ENCODE data around the gene RPL36AL.
A peak's percentile ranks its signal among the peaks of the same experiment; 100 is the strongest.
"Not testable (repeated sequence)": the region's sequence is repeated elsewhere in the genome, so short reads cannot be mapped to it uniquely, and the experiment has no call there.

Gene RPL36AL

DNA sequence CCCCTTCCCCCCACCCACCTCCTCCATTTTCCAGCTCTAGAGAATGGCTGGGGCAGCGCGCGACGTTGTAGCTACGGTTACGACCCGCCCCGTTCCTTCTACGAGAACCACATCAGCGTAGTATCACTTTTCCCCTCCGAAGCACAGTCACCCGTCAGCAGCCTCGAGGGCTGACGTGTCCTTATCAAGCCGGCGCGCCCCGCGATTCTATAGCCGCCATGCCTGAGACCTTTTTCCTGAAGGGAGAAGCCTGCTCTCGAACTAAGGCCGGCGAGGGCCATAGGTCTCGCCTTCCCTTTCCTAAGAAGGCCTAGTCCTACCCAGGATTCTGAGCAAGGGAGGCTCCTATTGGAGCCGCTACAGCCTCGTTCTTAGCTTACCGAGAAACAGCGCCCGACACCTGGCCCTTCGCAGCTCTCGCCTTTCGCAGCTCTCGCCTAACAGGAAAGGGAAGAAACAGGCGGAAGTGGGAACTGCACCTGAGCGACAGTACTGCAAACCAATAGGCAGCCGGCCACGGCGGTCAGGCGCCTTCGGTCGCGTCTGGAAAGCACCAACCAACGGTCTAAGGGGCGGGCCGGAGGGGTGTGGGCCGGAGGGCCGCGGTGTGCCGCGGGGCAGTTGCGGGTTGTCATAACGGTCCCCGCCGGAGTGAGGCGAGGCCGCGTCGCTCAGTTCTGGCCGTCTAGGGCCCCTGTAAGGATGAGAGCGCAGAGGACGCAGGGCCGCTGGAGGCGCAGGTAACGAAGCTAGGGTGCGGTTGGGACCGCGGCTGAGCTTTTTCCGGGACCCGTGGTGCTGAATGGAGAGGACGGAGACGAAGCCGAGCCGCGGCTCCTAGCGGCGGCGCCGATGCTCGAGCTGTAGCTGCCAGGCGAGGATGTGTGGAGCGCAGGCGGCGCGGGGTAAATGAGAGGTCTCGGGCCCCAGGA lies at the start of gene RPL36AL, which contains the start of gene MGAT2:
Gene RPL36AL, minus strand, starts transcription at position 445 of the 932 bp plus-strand sequence. CDS start 1,522 bp downstream, outside the sequence.
Gene MGAT2, plus strand, starts transcription at position 618 of the 932 bp plus-strand sequence. CDS start 470 bp downstream, outside the sequence.
- Mint-ChIP-seq H3K9me3 (no peaks in the 10 kb centered on the region), H3K27me3 (no peaks in the 10 kb centered on the region), H3K27ac (ENCODE audit: low read depth) (peak within 1 kb of the TSS; percentile 100), H3K4me1 (peaks cover 51% of the 10 kb centered on the region), H3K36me3 (ENCODE audit: insufficient read depth) (peaks cover 51% of the 10 kb centered on the region), H3K4me3 (peak within 1 kb of the TSS; percentile 97)
- peak; percentile 79 for ATAC-seq (replicated peaks; ENCODE audit: extremely low read depth, poor library complexity, severe bottlenecking)
- DNase-seq (ENCODE audit: low spot score in 2 of 2), result peak; percentile 89 to 91

DNA sequence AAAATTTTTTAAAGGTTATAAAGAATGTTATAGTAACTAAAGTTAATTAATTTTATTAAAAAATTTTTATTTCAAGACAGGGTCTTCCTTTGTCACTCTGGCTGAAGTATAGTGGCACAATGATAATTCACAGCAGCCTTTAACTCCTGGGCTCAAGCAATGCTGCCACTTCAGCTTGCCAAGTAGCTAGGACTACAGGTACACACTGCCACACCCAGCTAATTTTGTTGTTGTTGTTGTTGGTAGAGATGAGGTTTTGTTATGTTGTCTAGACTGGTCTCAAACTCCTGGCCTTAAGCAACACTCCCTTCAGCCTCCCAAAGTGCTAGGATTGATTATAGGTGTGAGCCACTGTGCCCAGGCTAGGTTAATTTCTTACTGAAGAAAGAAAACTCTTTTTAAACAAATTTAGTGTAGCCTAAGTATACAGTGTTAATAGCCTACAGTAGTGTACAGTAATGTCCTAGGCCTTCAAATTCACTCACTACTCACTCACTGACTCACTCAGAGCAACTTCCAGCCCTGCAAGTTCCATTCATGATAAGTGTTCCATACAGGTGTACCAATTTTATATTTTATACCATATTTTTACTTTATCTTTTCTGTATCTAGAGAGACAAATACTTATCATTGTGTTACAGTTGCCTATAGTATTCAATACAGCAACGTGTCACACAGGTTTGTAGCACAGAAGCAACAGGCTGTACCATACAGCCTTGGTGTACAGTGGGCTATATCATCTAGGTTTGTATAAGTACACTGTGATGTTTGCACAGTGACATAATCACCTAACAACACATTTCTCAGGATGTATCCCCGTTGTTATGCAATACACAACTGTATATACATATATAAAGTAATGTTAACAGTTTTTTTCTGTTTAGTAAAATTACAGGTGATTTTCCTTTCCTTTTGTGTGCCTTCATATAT lies 39.4 kb upstream of the RPL36AL start:
- ATAC-seq (replicated peaks; ENCODE audit: extremely low read depth, poor library complexity, severe bottlenecking) (no peak), DNase-seq (ENCODE audit: low spot score in 2 of 2) (no peak)
- H3K27me3 Mint-ChIP-seq, result no peaks in the 10 kb centered on the region
- H3K9me3 Mint-ChIP-seq, result no peaks in the 10 kb centered on the region
- no peaks in the 10 kb centered on the region for H3K4me1 Mint-ChIP-seq
- no peaks in the 10 kb centered on the region for H3K36me3 Mint-ChIP-seq (ENCODE audit: insufficient read depth)
- H3K4me3 Mint-ChIP-seq, result no peak overlapping the region
- H3K27ac Mint-ChIP-seq (ENCODE audit: low read depth), result no peak overlapping the region

DNA sequence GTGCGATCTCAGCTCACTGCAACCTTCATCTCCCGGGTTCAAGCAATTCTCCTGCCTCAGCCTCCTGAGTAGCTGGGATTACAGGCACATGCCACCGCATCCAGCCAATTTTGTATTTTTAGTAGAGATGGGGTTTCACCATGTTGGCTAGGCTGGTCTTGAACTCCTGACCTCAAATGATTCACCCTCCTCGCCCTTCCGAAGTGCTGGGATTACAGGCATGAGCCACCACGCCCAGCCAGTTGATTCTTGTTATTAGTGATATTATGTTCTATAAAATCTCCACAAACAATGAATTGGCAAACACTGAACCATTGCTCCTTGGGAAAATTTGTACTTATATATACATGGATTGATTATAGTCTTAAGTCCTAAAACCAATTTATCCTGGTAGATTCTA lies 37.1 kb upstream of the RPL36AL start:
- not testable (repeated sequence) for H3K4me3 Mint-ChIP-seq; ATAC-seq (replicated peaks; ENCODE audit: extremely low read depth, poor library complexity, severe bottlenecking); H3K4me1 Mint-ChIP-seq; H3K9me3 Mint-ChIP-seq; DNase-seq (ENCODE audit: low spot score in 2 of 2); H3K27me3 Mint-ChIP-seq; H3K27ac Mint-ChIP-seq (ENCODE audit: low read depth); H3K36me3 Mint-ChIP-seq (ENCODE audit: insufficient read depth)

DNA sequence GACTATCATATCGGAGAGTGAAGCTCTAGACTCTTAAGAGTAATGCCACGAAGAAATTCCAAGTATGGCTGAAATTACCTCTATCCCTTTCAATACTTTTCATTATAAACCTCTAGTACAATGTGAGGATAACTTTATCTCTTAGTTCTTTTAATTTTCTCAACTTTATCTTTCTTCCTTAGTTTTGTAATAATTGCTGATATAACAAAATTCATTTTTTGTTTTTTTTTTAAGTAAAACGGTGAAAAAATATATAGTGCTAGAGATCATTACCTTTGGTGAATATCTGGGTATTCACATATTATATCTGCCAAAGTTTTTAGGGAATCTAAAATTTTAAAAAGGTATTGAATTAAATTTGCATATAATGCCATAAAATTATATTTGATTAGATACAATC lies 34.1 kb upstream of the RPL36AL start:
- DNase-seq (ENCODE audit: low spot score in 2 of 2), result no peak
- Mint-ChIP-seq H3K27ac (ENCODE audit: low read depth) (no peak overlapping the region), H3K4me1 (no peaks in the 10 kb centered on the region), H3K9me3 (no peaks in the 10 kb centered on the region), H3K36me3 (ENCODE audit: insufficient read depth) (peaks cover 2% of the 10 kb centered on the region), H3K27me3 (no peaks in the 10 kb centered on the region), H3K4me3 (no peak overlapping the region)
- no peak for ATAC-seq (replicated peaks; ENCODE audit: extremely low read depth, poor library complexity, severe bottlenecking)

DNA sequence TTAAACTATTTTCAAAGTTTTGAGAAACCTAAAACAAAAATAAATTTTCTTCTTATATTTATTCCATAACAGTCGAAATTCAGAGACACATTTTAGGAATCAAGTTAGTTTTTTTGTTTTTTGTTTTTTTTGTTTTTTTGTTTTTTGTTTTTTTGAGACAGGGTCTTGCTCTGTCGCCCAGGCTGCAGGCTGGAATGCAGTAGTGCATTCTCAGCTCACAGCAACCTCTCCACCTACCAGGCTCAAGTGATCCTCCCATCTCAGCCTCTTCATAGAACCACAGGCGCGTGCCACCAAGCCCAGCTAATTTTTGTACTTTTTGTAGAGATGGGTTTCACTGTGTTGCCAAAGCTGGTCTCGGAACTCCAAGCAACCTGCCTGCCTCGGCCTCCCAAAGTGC lies 33.1 kb upstream of the RPL36AL start:
- Mint-ChIP-seq H3K4me1 (no peaks in the 10 kb centered on the region), H3K27me3 (no peaks in the 10 kb centered on the region)

DNA sequence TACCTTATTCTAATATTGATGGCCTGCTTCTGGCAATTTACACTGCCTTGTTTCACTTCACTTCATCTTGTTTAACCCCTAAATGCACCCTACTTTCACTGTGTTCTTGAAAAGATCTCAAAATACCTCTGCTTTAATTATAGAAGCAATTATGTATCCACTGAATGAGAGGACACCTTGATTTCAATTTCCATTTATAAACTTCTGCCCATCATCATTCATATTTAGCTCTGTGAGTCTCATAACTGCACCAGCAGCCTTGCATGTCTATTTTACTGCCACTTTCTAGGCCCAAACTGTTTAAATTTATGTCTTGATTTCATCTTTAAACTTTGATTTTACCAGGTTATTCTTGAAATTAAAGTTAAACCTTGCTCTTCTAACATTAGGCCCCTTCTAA lies 21.7 kb upstream of the RPL36AL start:
- Mint-ChIP-seq H3K4me1 (peaks cover 29% of the 10 kb centered on the region), H3K4me3 (no peak overlapping the region), H3K27ac (ENCODE audit: low read depth) (peak overlapping the region; percentile 77), H3K27me3 (no peaks in the 10 kb centered on the region), H3K36me3 (ENCODE audit: insufficient read depth) (peaks cover 14% of the 10 kb centered on the region), H3K9me3 (no peaks in the 10 kb centered on the region)
- ATAC-seq (replicated peaks; ENCODE audit: extremely low read depth, poor library complexity, severe bottlenecking) (no peak), DNase-seq (ENCODE audit: low spot score in 2 of 2) (no peak)

More for the DNA sequence above, 33.1 kb upstream of the RPL36AL start:
- no peak for ATAC-seq (replicated peaks; ENCODE audit: extremely low read depth, poor library complexity, severe bottlenecking)
- Mint-ChIP-seq H3K4me3 (no peak overlapping the region), H3K36me3 (ENCODE audit: insufficient read depth) (peaks cover 2% of the 10 kb centered on the region), H3K27ac (ENCODE audit: low read depth) (no peak overlapping the region), H3K9me3 (no peaks in the 10 kb centered on the region)
- DNase-seq (ENCODE audit: low spot score in 2 of 2), result no peak

DNA sequence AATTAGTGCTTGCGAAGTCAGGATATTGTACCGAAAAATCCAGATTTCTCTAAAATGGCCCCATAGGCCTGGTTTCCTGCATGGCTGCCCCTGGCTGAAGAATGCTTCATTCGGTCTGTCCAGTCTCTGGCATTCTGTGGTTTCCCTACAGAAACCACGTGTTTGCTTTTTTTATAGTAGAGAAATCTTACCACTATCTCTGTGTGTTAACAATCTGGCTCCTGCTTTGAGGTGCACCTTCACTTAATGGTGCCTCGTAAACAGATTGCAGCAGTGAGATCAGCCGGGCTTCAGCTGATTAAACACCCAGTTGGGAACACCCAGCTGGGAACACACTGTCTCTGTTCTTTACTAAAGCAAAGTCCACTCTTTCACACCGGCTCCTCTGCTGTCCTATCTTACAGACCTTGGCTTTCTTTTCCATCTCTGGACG lies 21.3 kb upstream of the RPL36AL start:
- Mint-ChIP-seq H3K9me3 (no peaks in the 10 kb centered on the region), H3K4me3 (no peak overlapping the region), H3K27me3 (no peaks in the 10 kb centered on the region), H3K4me1 (peaks cover 34% of the 10 kb centered on the region), H3K27ac (ENCODE audit: low read depth) (peak overlapping the region; percentile 77), H3K36me3 (ENCODE audit: insufficient read depth) (peaks cover 16% of the 10 kb centered on the region)
- ATAC-seq (replicated peaks; ENCODE audit: extremely low read depth, poor library complexity, severe bottlenecking) (no peak), DNase-seq (ENCODE audit: low spot score in 2 of 2) (no peak)

DNA sequence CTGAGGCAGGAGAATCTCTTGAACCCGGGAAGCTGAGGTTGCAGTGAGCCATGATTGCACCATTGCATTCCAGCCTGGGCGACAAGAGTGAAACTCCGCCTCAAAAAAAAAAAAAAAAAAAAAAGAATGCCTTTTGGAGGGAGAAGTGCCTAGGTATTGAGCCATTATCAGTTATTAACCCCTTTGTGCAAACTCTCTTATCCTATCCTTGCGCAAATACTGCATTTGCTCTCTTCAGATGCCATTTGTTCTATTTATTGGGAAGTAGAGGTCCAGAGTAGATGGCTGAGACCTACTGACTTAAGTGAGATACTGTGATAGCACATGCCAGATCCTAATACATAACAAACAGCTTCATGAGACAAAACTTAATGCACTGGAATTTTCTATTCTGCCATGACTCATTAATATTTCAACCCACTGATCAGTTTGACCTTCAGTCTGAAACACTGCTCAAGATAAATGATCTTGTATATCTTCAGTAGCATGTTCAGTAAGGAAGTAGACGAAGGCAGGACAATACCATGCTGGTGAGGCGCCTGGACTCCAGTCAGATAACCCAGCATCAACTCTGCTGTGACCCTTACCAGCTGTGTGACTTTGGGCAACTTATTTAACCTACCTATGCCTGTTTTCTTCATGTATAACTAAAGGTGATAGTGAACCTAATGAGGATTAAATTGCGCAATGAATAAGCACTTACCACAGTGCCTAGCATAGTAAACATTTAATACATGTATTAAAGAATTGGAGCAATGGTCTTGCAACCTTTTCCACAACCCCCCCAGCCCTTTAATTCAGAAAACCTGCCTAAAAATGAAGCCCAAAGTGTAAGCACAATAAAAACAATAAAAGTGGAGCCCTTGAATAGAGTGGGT lies 20.4 kb upstream of the RPL36AL start:
- peaks cover 17% of the 10 kb centered on the region for H3K36me3 Mint-ChIP-seq (ENCODE audit: insufficient read depth)
- no peaks in the 10 kb centered on the region for H3K9me3 Mint-ChIP-seq
- H3K4me3 Mint-ChIP-seq, result no peak overlapping the region
- H3K4me1 Mint-ChIP-seq, result peaks cover 41% of the 10 kb centered on the region
- DNase-seq (ENCODE audit: low spot score in 2 of 2), result no peak
- no peaks in the 10 kb centered on the region for H3K27me3 Mint-ChIP-seq
- H3K27ac Mint-ChIP-seq (ENCODE audit: low read depth), result no peak overlapping the region
- no peak for ATAC-seq (replicated peaks; ENCODE audit: extremely low read depth, poor library complexity, severe bottlenecking)

DNA sequence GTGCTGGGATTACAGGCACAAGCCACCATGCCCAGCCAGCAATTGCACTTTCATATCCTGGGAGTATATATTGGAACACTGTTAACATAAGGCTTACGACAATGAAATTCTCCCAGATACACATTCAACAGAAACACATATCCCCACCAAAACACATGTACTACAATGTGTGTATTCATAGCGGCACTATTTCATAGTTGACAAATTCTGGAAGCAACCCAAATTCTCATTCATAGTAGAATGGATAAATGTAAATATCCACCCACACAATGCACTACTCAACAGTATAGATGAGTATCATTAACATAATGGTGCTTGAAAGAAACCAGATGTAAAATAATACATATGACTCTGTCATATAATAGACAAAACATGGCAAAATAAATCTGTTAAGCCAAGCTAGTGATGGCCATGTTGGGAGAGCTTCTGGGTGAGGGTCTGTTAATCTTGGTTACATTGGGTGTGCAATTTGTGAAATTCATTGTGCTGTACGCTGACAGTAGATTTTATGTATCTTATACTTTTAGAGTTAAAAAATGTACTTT lies 17.2 kb upstream of the RPL36AL start:
- no peaks in the 10 kb centered on the region for H3K9me3 Mint-ChIP-seq
- peak overlapping the region; percentile 88 for H3K4me3 Mint-ChIP-seq
- DNase-seq (ENCODE audit: low spot score in 2 of 2) (no peak), ATAC-seq (replicated peaks; ENCODE audit: extremely low read depth, poor library complexity, severe bottlenecking) (no peak)
- peak overlapping the region; percentile 98 for H3K27ac Mint-ChIP-seq (ENCODE audit: low read depth)
- H3K4me1 Mint-ChIP-seq, result peaks cover 46% of the 10 kb centered on the region
- peaks cover 41% of the 10 kb centered on the region for H3K36me3 Mint-ChIP-seq (ENCODE audit: insufficient read depth)
- no peaks in the 10 kb centered on the region for H3K27me3 Mint-ChIP-seq

DNA sequence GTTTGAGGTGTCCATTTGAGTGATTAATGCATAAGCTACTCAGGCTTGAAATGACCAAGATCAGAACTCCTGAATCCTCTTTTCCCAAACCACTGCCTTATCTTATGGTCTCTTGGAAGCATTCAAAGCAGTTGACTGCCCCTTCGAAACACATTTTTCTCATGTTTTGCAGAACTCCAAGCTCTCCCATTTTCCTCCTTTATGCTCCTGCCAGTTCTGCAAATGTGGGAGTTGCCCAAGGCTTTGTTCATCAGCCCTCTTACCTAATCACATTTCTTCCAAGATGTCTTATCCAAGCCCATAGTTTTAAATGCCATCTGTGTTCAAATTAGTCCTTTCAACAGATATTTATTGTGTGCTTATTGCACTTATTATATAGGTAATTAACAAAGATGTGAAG lies 16.4 kb upstream of the RPL36AL start:
- Mint-ChIP-seq H3K4me3 (peak overlapping the region; percentile 88), H3K27ac (ENCODE audit: low read depth) (peak overlapping the region; percentile 98), H3K27me3 (no peaks in the 10 kb centered on the region), H3K4me1 (peaks cover 39% of the 10 kb centered on the region), H3K36me3 (ENCODE audit: insufficient read depth) (peaks cover 41% of the 10 kb centered on the region), H3K9me3 (no peaks in the 10 kb centered on the region)
- DNase-seq (ENCODE audit: low spot score in 2 of 2) (no peak), ATAC-seq (replicated peaks; ENCODE audit: extremely low read depth, poor library complexity, severe bottlenecking) (no peak)

DNA sequence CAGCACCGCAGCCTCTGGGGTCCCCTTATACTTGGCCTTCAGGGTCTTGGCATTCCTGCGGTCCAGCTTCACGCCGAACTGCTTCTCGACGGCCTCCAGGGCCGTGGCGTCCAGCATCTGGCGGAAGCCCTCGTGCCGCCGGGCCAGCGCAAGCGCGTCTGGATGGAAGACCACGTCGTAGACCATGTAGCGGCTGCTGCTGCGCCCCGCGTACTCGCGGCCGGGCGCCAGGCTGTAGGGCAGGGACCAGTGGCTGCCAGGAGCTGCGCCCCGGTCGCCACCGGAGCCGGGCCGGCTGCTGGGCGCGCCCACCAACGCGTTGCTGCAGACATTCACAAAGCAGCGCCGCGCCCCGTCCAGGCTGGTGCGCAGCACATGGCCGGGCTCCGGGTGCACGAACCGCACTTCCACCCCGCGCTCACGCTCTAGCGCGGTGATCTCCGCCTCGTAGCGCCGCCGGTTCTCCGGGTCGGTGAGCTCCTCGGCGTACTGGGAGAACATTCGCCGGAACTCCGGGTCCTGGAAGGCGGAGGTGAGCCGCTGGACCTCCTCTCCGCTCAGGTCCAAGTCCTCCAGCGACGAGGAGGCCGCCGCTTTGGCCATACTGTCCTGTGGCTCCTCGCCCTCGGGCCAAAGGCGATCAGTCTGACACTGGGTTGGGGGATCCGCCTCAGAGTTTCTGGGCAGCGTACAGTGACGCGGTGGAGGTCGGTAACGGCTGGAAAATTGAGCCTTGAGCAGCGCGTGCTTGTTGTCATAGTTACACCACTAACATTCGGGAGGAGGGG lies 14.3 kb upstream of the RPL36AL start, which contains the start of gene DNAAF2:
Gene DNAAF2, minus strand, starts transcription at position 698 of the 788 bp plus-strand sequence. Its CDS starts 95 bp downstream, at position 603.
- DNase-seq (ENCODE audit: low spot score in 2 of 2), result peak; percentile 52 to 72
- peak within 1 kb of the TSS; percentile 98 for H3K27ac Mint-ChIP-seq (ENCODE audit: low read depth)
- ATAC-seq (replicated peaks; ENCODE audit: extremely low read depth, poor library complexity, severe bottlenecking), result peak; percentile 49
- peaks cover 39% of the 10 kb centered on the region for H3K4me1 Mint-ChIP-seq
- H3K27me3 Mint-ChIP-seq, result no peaks in the 10 kb centered on the region
- H3K4me3 Mint-ChIP-seq, result peak within 1 kb of the TSS; percentile 88
- H3K9me3 Mint-ChIP-seq, result no peaks in the 10 kb centered on the region
- peaks cover 47% of the 10 kb centered on the region for H3K36me3 Mint-ChIP-seq (ENCODE audit: insufficient read depth)
